ENCODE data around the gene TFAP2A.

DNA sequence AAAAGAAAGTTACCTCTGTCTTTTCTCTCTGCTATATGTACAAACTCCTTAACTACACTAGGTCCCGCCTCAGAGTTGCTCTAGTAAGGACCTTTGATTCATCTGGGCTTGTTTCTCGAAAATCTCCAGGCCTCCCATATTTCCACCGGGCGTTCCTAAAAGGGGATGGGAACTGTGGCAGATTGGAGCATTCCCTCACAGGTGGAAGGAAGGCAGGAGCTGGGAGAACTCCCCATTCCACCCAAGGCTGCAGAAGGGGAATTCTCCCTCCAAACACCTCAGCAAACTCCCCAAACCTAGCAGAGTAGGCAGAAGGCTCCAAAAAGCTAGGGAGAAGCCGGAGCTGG lies 1.6 kb upstream of the TFAP2A start:
- TF ChIP-seq, protein P1, sequence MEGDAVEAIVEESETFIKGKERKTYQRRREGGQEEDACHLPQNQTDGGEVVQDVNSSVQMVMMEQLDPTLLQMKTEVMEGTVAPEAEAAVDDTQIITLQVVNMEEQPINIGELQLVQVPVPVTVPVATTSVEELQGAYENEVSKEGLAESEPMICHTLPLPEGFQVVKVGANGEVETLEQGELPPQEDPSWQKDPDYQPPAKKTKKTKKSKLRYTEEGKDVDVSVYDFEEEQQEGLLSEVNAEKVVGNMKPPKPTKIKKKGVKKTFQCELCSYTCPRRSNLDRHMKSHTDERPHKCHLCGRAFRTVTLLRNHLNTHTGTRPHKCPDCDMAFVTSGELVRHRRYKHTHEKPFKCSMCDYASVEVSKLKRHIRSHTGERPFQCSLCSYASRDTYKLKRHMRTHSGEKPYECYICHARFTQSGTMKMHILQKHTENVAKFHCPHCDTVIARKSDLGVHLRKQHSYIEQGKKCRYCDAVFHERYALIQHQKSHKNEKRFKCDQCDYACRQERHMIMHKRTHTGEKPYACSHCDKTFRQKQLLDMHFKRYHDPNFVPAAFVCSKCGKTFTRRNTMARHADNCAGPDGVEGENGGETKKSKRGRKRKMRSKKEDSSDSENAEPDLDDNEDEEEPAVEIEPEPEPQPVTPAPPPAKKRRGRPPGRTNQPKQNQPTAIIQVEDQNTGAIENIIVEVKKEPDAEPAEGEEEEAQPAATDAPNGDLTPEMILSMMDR (IDR thresholded peaks at IDR 0.05), result no peak
- no peak for TF ChIP-seq POLR2A (IDR thresholded peaks at IDR 0.05)

Data from uterus (tissue), 2 donors.